Fibroblast of skin of right biceps (primary cell): ENCODE results near the gene SDHB.
A peak's percentile ranks its signal among the peaks of the same experiment; 100 is the strongest.

Experiments
- DNase-seq: peaks from one replicate; pipeline ENCODE4 v3.0.0-alpha.2; 2013

SDHB gene

GRCh38 chr1:17053685-17054410 is at the start of gene SDHB:
SDHB (minus strand) TSS chr1:17054032; CDS start chr1:17054019, 13 bp downstream.
- DNase-seq, result peak; percentile 98

- DNase-seq, result no peak
Observed at GRCh38 chr1:17102232-17102631, 48.4 kb upstream of the SDHB start.

DNA sequence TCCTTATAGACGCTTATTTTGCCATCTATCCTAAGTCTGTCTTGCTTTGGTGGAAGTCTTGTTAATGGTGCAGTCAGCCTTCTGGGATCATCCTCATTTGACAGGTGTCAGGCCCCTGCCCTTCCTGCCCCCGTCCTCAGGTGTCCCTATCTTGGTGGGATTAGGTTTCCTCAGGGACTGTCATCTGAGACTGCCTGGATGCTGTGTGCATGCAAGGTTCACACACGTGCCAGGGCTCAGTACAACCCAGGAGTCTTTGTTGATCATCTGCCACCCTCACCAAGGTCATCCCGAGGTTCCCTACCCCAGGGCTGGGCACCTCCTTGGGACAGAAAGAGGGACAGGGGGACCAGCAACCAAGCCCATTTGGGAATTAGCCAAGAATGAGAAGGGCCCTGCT is 47.4 kb upstream of the SDHB start:
- DNase-seq, result no peak

GRCh38 chr1:17099616-17100340 is 45.9 kb upstream of the SDHB start:
- no peak for DNase-seq

DNA sequence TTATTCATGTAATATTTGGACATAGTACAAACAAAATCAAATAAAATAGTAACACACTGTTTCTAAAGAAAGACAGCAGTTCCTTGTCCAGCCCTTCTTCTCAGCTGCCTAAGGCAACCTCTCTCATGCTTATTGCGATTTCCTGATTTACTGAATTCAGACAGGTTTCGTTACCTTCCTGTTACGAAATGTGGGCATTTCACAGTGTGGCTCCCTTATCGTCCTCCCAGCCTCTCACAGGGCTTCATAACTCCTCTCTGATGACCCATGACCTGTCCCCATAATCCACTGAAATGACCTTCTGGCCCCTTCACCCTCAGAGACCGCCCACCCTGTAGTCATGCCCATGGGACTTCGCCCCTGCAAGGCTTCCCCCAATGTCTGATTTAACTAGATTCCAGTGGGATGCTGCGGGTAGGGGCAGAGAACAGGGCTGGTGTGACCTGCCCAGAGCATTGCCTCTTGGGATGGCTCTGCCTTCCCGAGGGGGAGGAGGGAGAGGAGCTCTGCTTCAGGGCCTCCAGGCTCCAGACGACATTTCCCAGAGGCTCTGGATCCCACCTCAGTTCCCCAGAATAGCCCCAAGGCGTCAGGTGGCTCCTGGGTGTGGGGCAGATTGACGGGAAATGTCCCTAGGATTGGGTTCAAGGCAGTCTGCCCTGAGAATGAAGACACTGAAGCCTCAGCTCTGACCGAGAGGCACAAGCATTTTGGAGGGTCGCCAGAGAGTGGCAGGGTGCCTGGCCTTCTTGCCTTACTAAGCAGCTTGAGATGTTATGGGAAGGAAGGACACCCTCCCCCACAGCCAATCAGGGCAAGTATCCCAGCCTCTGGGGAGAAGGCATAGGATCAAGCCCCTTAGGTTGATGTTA is 44.9 kb upstream of the SDHB start:
- peak; percentile 13 for DNase-seq

- no peak for DNase-seq
Observed at GRCh38 chr1:17097787-17098186, 44.0 kb upstream of the SDHB start.

GRCh38 chr1:17097147-17097546 is 43.3 kb upstream of the SDHB start:
- DNase-seq, result no peak

- no peak for DNase-seq
Observed at GRCh38 chr1:17096584-17096983, 42.8 kb upstream of the SDHB start.

GRCh38 chr1:17095141-17095540 is 41.3 kb upstream of the SDHB start:
- no peak for DNase-seq

GRCh38 chr1:17094664-17095063 is 40.8 kb upstream of the SDHB start:
- no peak for DNase-seq

- no peak for DNase-seq
Observed at GRCh38 chr1:17093822-17094393, 40.1 kb upstream of the SDHB start.

DNA sequence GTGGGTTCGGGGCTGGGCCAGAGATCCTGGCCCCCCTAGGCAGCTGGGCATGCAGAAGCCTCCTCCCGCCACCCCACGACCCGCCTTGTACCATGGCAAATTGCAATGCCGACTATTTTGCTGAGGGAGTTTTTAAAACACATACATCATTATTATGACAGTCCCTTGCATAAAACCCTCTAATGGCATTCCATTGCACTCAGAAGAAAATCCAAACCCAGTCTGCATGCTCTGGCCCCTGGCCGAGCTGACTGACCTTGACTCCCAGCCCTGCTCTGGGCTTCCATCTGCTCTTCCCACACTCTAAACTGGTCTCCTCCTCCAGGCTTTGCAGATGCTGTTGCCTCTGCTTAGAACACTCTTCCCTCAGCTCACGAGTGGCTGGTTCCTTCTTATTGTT is 37.4 kb upstream of the SDHB start:
- no peak for DNase-seq

DNA sequence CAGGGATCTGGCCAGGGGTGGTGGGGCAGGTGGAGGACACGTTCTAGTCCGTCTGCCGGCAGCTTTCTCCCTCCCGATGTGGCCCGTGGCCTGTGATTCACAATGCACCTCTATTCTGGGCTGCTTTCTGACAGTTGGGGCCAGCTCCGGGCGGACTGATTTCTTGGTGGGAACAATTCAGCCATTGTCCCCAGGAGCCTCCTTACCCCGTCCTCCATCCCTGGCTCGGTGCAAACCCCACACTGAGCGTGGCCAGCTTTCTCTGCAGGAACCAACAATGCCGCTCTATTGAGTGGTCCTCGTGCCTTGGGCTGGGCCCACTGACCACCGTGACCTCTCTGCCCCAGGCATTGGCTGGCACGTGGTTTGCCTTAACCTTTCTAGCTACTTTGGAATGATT is 35.7 kb upstream of the SDHB start:
- DNase-seq, result no peak

GRCh38 chr1:17086751-17087150 is 32.9 kb upstream of the SDHB start:
- no peak for DNase-seq

- DNase-seq, result no peak
Observed at GRCh38 chr1:17084787-17085186, 31.0 kb upstream of the SDHB start.

- no peak for DNase-seq
Observed at GRCh38 chr1:17082761-17083160, 28.9 kb upstream of the SDHB start.

DNA sequence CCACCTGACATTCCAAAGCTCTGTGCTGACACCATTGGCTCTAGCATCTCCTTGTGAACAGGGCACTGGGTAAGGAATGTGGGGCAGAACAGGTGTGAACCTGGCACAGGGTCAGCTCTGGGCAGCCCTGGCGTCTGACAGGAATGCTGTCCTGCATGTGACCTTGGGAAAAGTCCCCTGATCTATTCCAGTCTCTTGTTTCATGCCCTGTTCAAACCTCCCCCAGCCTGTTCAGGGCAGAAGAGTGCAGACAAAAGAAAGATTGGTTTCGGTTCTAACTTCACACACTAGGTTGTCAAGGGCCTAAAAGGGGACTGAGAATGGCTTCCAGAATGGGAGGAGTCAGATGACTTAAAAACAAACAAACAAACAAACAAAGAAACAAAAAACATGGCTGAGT is 27.6 kb upstream of the SDHB start:
- DNase-seq, result no peak

DNA sequence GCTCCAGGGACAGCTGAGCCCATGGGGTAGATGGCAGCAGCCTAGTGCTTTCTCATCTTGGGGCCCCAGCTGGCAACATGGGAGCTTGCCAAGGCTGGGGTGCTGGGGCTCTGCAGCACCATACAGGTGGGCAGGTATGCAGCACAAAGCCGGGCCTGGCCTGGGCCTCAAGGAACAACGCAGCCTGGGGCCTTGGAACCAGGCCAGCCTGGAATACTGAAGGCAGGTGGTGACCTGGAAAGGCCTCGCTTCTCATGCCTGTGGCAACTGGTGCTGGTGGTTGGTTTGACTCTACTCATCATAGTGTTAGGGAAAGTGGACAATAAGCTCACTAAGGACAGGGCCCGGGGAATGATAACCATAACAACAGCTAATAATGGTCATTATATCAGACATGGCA is 27.0 kb upstream of the SDHB start:
- no peak for DNase-seq

- no peak for DNase-seq
Observed at GRCh38 chr1:17080085-17080759, 26.4 kb upstream of the SDHB start.

- DNase-seq, result no peak
Observed at GRCh38 chr1:17078991-17079868, 25.4 kb upstream of the SDHB start.

DNA sequence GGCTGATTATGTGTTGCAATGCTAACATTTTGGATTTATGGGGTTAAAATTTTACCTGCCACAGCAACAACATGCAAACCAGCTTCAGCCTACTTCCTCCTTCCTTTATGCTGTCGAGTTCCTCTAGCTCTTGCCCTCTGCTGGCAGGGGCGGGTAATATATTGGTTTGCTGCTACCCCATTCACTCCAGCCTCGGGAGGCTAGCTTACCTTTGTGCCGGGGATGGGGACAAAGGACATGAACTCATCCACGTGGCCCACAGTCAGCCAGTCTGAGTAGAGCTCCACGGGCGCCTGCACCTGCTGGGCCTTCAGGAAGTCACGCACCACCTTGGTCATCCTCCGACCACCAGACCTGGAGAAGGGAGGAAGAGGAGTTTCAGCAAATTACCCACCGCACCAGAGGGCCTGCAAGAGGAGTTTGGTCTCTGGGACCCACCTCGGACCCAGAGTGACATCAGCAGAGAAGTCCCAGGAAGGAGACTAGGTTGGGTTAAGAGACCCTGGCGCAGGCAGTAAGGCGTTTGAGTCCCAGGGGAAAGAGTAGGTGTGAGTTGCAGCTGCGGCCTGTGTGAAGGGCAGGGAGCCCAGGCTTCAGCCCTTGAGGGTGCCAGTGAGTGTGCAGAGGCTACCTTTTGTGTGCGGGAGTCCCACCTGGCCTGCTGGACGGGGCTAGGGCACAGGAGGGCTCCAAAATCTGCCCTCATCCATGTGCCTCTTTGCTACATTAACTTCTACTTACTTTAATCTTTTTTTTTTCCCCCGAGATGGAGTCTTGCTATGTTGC is 21.8 kb upstream of the SDHB start:
- DNase-seq, result peak; percentile 11
